HG02623 (cell line): ENCODE data around the gene CCDC50.

Experiments
- ATAC-seq: cut with Tn5 transposase; IDR thresholded peaks from one replicate; pipeline ENCODE4 v1.9.1; 2021; ENCODE audit warnings: moderate library complexity; ENCODE audit not compliant: unreplicated experiment

The CCDC50 gene

GRCh38 chr3:191328962-191329653 lies at the start of gene CCDC50:
TSS of gene CCDC50 (plus strand) at chr3:191329394. CDS start at chr3:191329675, 281 bp downstream.
- peak; percentile 71 for ATAC-seq

- ATAC-seq, result no peak
Observed at GRCh38 chr3:191280111-191280510, 49.1 kb upstream of the CCDC50 start.

GRCh38 chr3:191280882-191281281 lies 48.3 kb upstream of the CCDC50 start:
- no peak for ATAC-seq

GRCh38 chr3:191282251-191283185 lies 46.7 kb upstream of the CCDC50 start:
- no peak for ATAC-seq

GRCh38 chr3:191283400-191283799 lies 45.8 kb upstream of the CCDC50 start:
- no peak for ATAC-seq

- ATAC-seq, result peak; percentile 81
Observed at GRCh38 chr3:191290311-191291025, 38.7 kb upstream of the CCDC50 start.

GRCh38 chr3:191292243-191293015 lies 36.8 kb upstream of the CCDC50 start:
- no peak for ATAC-seq

GRCh38 chr3:191294291-191294690 lies 34.9 kb upstream of the CCDC50 start:
- ATAC-seq, result no peak

GRCh38 chr3:191296041-191296541 lies 33.1 kb upstream of the CCDC50 start:
- peak; percentile 83 for ATAC-seq

- no peak for ATAC-seq
Observed at GRCh38 chr3:191298846-191299245, 30.3 kb upstream of the CCDC50 start.

GRCh38 chr3:191300422-191300821 lies 28.8 kb upstream of the CCDC50 start:
- ATAC-seq, result no peak

- peak; percentile 72 for ATAC-seq
Observed at GRCh38 chr3:191301017-191301416, 28.2 kb upstream of the CCDC50 start.

- no peak for ATAC-seq
Observed at GRCh38 chr3:191301782-191302411, 27.3 kb upstream of the CCDC50 start.

- ATAC-seq, result no peak
Observed at GRCh38 chr3:191302451-191302850, 26.7 kb upstream of the CCDC50 start.

- no peak for ATAC-seq
Observed at GRCh38 chr3:191303596-191303995, 25.6 kb upstream of the CCDC50 start.

GRCh38 chr3:191306428-191306827 lies 22.8 kb upstream of the CCDC50 start:
- ATAC-seq, result no peak

- no peak for ATAC-seq
Observed at GRCh38 chr3:191307341-191307740, 21.9 kb upstream of the CCDC50 start.

GRCh38 chr3:191313296-191313695 lies 15.9 kb upstream of the CCDC50 start:
- ATAC-seq, result no peak

GRCh38 chr3:191314109-191314728 lies 15.0 kb upstream of the CCDC50 start:
- no peak for ATAC-seq
